Measurements from ENCODE around the gene TECRL.

TECRL gene

GRCh38 chr4:64409300-64409699 is at the start of gene TECRL:
Gene TECRL (minus strand): TSS chr4:64409450. CDS start chr4:64409351, 99 bp downstream.
- DNase-seq: no peak

- no peak for DNase-seq
Observed at GRCh38 chr4:64432674-64433073, 23.4 kb upstream of the TECRL start.

- no peak for DNase-seq
Observed at GRCh38 chr4:64430933-64431332, 21.7 kb upstream of the TECRL start.

GRCh38 chr4:64417974-64418373 is 8.7 kb upstream of the TECRL start:
- no peak for DNase-seq

GRCh38 chr4:64407000-64407399 is 2.2 kb downstream of the TECRL start:
- DNase-seq: no peak

GRCh38 chr4:64405761-64406160 is 3.5 kb downstream of the TECRL start:
- DNase-seq: no peak

GRCh38 chr4:64402684-64403083 is 6.6 kb downstream of the TECRL start:
- DNase-seq: no peak

GRCh38 chr4:64399313-64400109 is 9.7 kb downstream of the TECRL start:
- no peak for DNase-seq

GRCh38 chr4:64394469-64394868 is 14.8 kb downstream of the TECRL start:
- no peak for DNase-seq

- DNase-seq: no peak
Observed at GRCh38 chr4:64388252-64388651, 21.0 kb downstream of the TECRL start.

GRCh38 chr4:64385220-64385619 is 24.0 kb downstream of the TECRL start:
- no peak for DNase-seq

- DNase-seq: no peak
Observed at GRCh38 chr4:64384237-64385203, 24.7 kb downstream of the TECRL start.

- no peak for DNase-seq
Observed at GRCh38 chr4:64368741-64369140, 40.5 kb downstream of the TECRL start.

- no peak for DNase-seq
Observed at GRCh38 chr4:64361399-64361740, 47.9 kb downstream of the TECRL start.

- no peak for DNase-seq
Observed at GRCh38 chr4:64360664-64361398, 48.4 kb downstream of the TECRL start.

- DNase-seq: no peak
Observed at GRCh38 chr4:64359489-64359888, 49.8 kb downstream of the TECRL start.

GRCh38 chr4:64353904-64354303 is 55.3 kb downstream of the TECRL start:
- no peak for DNase-seq

GRCh38 chr4:64341711-64342110 is 67.5 kb downstream of the TECRL start:
- DNase-seq: no peak

- no peak for DNase-seq
Observed at GRCh38 chr4:64340218-64341110, 68.8 kb downstream of the TECRL start.

GRCh38 chr4:64334964-64335363 is 74.3 kb downstream of the TECRL start:
- no peak for DNase-seq

GRCh38 chr4:64330143-64330542 is 79.1 kb downstream of the TECRL start:
- no peak for DNase-seq

- DNase-seq: no peak
Observed at GRCh38 chr4:64327237-64327636, 82.0 kb downstream of the TECRL start.
